GM12801 (cell line): ENCODE measurements around the gene PLA2G2C.

Source experiments
- TF ChIP-seq, protein P1 (sequence below): IDR thresholded peaks from one replicate; pipeline ENCODE4 v1.5.1; 2011; ENCODE audit warnings: control low read depth; ENCODE audit not compliant: insufficient read length; ENCODE audit errors: extremely low read depth

The PLA2G2C gene

DNA sequence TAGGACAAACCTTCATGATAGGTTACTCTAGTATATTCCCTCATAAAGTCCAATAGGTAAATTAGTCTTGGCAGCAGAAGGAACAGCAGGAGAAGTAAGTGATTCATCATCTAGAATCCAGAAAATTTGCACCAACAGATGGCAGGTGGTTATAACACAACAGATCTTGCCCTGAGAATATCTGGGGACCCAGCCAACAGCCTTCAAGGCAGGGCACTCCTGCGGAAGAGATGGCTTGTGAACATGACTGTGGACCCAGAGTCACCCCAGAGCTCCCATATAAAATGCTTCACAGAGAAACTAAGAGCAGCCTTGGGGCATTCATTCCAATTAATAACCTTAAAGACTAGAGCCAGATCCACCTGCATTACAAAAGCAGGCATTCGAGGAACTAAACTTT, 7.9 kb upstream of the PLA2G2C start:
- TF ChIP-seq, protein P1, sequence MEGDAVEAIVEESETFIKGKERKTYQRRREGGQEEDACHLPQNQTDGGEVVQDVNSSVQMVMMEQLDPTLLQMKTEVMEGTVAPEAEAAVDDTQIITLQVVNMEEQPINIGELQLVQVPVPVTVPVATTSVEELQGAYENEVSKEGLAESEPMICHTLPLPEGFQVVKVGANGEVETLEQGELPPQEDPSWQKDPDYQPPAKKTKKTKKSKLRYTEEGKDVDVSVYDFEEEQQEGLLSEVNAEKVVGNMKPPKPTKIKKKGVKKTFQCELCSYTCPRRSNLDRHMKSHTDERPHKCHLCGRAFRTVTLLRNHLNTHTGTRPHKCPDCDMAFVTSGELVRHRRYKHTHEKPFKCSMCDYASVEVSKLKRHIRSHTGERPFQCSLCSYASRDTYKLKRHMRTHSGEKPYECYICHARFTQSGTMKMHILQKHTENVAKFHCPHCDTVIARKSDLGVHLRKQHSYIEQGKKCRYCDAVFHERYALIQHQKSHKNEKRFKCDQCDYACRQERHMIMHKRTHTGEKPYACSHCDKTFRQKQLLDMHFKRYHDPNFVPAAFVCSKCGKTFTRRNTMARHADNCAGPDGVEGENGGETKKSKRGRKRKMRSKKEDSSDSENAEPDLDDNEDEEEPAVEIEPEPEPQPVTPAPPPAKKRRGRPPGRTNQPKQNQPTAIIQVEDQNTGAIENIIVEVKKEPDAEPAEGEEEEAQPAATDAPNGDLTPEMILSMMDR = no peak

DNA sequence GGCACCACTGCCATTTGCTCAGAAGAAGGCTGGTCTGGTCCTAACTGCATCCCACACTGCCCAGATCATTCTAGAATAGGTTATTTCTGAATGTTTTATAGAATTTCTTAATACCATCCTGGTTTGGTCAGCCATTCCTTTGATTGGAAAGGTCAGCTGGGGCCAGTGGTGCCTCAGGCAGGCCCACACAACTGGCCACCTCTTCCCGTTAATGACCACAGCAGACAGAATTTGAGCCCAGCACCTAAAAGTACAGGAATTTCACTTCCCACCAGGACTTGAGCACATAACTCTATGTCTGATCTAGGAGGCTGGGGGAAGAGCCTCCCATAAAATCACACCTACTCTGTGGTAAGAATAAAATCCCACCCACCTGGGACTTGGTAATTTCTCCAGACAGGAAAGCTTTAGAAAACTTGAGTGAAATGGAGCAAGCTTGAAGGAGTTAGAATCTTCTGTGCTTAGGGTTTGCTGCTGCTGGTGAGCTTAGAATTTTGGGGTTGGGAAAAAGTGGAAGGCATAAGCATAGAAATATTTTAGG, 6.6 kb upstream of the PLA2G2C start:
- TF ChIP-seq, protein P1 = no peak

DNA sequence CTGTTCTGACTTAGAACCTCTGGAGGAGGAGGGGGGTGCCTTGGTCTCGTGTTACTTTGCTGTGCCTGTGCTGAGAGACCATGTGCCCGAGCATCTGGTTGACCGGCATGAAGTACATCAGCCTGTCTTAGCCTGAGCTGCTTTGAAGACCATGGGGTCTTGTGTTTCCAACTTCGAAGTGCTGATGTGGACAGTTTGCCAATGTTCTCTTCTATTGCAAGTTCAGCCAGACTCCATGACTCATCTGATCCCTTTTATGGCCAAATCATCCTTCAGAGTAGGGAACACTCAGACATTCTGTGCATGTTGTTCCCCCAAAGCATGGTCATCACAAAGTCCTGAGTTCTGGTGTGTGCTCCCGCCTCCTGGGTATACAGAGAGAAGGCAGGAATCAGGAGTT, 6.0 kb upstream of the PLA2G2C start:
- TF ChIP-seq, protein P1 = no peak

DNA sequence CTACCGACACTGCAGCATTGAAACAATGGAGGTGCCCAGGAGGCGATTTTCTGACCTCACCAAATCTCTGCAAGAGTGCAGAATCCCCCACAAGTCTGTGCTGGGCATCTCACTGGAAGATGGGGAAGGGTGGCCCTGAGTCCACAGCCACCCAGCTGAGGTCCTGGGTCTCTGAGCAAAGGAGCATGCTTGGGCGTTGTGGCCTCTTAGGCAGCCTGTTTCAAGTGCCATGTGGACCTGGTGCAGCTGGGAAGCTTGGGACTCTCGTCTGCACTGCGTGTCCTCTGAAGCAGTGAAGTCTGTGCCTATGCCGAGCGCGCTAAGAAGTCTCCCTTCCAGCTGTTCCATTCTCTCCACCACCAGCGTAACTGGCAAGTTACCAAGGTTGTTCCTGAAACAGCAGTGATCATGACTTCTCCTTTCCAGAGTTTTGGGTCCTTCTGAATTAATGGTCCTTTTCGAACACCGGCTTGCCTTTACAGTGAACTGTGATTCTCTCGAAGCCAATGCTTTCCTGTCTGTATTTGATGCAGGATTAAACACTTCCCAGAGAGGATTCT, 5.0 kb upstream of the PLA2G2C start:
- TF ChIP-seq, protein P1 = no peak

DNA sequence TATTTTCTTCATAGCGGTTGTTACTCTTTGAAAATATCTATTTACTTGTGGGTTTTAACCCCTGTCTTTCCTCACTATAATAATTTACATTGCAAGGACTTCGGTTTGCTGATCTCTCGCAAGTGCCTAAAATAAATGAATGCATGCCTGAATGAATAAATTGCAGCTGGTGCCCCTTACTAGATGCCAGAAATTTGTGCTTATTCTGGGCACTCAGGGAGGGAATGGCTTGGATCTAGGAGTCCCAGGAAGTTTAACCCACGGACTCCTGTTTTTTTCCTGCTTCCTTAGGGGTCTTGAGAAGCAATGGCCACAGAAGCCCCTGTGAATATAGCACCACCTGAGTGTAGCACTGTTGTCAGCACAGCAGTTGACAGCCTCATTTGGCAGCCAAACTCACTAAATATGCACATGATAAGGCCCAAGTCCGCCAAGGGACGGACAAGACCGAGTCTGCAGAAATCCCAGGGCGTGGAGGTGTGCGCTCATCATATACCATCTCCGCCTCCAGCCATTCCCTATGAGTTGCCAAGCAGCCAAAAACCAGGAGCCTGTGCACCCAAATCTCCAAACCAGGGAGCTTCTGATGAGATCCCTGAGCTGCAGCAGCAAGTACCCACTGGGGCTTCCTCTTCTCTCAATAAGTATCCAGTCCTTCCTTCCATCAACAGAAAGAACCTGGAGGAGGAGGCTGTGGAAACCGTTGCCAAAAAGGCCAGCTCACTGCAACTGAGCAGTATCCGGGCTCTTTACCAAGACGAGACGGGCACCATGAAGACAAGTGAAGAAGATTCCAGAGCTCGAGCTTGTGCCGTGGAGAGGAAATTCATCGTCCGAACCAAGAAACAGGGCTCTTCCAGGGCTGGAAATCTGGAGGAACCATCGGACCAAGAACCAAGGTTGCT, 4.2 kb upstream of the PLA2G2C start:
- TF ChIP-seq, protein P1 = no peak

DNA sequence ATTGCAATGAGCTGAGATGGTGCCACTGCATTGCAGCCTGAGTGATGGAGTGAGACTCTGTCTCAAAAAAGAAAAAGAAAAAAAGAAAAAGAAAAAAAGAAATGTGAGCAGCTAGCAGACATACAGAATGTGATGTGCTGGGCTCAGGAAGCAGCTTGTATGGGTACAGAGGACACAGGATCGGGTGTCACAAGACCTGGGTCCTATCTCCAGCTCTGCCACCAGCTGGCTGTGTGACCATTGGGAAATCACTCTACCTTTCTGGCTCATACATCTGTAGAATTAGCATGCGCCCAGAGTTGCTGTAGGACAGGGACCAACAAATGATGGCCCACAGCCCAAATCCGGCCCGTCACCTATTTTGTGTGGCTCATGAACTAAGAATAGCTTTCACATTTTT, 3.3 kb upstream of the PLA2G2C start:
- TF ChIP-seq, protein P1 = no peak

DNA sequence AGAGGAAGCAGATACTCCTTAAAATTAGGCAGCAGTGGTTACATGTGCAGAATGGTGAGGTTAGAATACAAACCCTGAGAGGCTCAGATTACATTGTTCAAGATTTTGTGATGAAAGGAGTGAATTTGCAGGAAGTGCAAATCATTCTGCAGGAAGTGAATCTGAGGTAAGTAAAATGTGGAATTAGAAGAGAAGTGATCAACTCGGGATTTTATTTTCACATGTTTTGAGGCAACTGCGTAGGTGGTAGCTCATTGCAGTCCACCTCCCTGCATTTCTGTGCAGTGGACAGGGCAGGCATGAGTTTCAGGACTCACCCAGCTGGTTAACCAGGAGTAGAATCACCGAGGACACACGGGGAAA, 2.1 kb upstream of the PLA2G2C start:
- TF ChIP-seq, protein P1 = no peak
